Vagina (tissue), 2 donors: ENCODE data around the gene MYH11.

ENCODE experiments used
- POLR2A ChIP-seq, 2 donors: fragments of 450-650 bp; IDR thresholded peaks; one replicate each; pipeline ENCODE4 v1.6.1; 2017; ENCODE audit warnings: antibody characterized with exemption in 2 of 2, mild to moderate bottlenecking in 2 of 2, moderate library complexity in 2 of 2
- POLR2AphosphoS5 ChIP-seq, 2 donors: sonication (generic); formaldehyde crosslinking; IDR thresholded peaks; one replicate each; pipeline ENCODE4 v1.9.0; 2017; ENCODE audit warnings: antibody characterized with exemption in 2 of 2, mild to moderate bottlenecking in 2 of 2, low read depth in 1 of 2; ENCODE audit not compliant: insufficient read depth in 1 of 2

DNA sequence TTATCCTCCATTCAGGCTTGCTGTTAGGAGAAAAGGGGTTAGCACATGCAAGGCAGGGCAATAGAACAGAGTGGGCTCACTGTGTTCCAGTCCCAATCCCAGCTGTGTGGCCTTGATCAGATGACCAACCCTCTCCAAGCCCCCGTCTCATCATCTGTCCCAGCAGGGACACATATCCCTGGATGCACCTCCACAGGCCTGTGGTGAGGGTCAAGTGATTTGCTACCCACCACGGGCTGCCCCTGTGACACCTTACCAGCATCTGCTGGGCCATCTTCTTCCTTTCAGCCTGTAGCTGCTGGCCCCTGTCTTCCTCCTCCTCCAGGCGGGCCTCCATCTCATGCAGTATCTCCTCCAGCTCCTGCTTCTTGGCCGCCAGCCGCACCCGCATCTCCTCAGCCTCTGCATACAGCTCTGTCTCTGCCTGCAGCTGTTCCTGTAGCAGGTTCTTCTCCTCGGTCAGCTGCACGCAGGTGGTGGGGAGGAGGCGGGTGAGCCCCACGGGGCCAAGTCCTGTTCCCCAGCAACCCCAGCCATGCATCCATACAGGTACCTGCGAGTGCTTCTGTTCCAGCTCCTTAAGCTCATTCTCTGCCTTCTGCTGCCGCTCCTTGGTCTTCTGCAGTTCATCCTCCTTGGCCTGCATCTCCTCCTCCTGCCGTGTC is 115.5 kb downstream of the MYH11 start:
- TF ChIP-seq POLR2A (IDR thresholded peaks at IDR 0.05) (no peak), POLR2AphosphoS5 (IDR thresholded peaks at IDR 0.05; ENCODE audit: insufficient read depth in 1 of 2, low read depth in 1 of 2) (no peak)
